Stimulated activated CD8-positive, alpha-beta memory T cell treated with anti-CD3 and anti-CD28 coated beads, Interleukin-12 subunit alpha, Interleukin-12 subunit beta, amount 100 ng/mL, for 1 hour (primary cell): ENCODE data around the gene CYBB.

Experiments used
- DNase-seq: peaks from one replicate; pipeline ENCODE4 v3.0.0-alpha.2; 2020; ENCODE audit warnings: low read depth

Gene CYBB

DNA sequence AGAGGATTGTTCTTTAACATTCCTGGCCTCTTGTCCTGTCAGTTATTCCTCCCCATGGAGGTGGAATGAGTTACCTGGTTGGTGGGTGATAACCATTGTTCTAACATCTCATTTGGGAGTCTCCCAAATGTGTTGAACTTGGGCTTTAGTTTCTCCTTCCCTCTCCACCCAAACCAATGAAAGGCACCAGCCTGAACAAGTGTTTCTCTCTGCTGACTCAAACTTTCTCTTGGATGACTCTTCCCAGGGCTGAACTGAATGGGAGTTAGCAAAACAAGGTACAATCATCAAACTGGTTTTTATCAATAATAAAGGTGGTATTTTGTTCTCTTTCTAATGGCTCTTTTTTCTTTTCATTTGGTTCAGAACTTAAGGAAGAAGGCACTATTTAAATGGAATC, 64.8 kb downstream of the CYBB start:
- no peak for DNase-seq

DNA sequence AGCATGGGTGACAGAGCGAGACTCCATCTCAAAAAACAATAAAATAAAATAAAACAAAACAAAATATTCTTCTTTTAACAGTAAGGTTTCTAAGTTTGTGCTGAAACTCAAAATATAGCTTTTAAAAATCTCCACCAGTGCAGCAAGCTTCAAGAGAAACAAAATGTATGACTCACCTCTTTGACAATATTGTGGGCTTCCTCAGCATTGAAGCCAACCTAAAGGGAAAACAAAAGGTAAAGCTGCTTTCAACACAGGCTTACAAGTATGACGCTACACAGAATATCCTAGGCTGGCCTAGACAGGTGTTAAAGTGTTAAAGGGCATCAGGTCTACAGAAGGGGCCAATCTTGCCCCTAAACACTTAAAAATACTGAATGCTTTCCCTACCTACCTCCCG, 66.3 kb downstream of the CYBB start:
- no peak for DNase-seq

DNA sequence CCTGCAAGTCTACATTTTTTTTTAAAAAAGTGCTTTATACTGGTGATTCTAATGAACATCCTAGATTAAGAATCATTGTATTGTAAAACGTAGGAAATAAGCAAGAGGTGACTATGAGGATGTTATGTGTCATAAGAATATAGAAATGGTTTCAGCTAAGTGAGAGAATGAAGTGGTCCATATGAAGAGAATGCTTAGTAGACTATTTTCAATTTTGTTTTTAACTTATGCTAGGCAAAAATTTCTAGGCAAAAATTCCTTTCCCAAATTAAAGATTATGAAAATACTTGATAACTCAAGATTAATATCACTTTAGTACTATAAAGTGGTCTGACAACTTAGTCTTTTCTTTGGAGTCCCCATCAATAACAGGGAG, 66.7 kb downstream of the CYBB start:
- DNase-seq: no peak

DNA sequence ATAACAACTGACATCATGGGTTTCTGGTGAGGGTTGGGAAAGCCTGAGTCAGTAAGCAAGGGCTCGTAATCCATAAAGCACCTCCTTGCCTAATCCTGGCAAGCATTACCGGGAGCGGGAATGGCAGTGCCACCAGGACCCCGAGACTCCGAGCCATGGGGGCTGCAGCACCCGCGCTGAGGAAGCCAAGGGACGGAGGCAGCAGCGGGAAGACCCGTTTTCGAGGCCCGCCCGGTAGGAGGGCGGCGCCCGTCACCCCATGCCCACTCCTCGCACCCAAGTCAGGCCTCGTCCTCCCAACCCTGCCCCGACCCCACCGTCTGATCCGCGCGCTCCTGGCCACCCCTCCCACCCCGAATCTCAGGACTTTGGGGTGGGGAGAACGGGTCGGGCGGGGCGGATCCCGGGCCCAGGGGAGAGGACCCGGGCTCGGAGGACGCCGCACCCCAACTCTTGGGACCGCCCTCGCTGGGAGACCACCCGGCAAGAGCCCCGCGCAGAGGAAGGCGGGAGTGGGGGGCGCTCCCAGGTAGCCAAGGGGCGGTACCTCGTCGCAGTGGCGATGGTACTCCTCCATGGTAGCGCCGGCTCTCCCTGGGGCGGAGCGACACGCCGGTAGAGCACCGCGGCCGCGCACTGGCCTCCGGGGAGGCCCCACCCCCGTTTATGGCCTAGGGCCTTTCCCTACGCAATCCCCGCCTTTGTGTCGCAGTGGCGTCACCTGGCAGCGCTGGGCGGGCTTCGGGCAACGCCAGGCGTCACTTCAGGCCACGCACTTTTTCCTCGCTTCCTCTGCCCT, 67.3 kb downstream of the CYBB start, which contains the start of gene DYNLT3:
TSS of gene DYNLT3 (minus strand) at position 638 of the 799 bp plus-strand sequence. CDS start at position 577, 61 bp downstream.
- peak; percentile 58 for DNase-seq

DNA sequence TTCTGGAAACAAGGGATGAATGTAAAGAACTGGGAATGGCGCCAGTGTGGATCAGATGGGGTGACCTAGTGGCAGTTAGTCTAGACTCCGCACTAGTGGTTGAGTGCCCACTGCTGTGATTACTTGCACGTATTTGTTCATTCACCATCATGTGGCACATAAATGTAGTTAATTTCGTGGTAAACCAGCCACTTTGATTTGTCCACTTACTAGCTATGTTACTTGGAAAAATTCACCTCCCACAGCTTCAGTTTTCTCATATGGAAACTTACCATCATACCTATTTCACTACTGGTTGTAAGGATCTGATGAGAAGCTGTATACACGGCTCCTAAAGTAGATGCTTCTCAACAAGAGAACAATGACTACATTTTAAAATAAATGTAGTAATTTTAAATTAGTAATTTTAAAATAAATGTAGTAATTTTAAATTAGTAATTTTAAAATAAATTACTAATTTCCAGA, 67.9 kb downstream of the CYBB start:
- no peak for DNase-seq

DNA sequence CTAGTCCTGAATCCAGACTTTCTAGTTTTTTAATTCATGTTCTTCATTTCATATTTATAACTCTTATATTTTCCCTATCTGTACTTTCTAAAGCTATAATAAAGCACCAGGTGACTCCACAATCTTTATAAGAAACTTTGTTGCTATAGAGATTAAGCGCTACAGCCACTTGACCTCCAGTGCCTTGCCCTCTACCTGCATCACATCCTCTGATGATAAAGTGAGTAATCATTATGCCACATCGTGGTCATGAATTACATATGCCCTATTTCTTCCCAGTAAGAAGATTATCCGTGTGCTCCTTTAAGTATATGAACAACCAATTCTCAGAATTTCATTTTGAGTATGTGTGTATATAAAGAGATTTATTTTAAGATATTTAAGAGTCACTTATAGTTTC, 74.3 kb downstream of the CYBB start:
- DNase-seq: no peak

DNA sequence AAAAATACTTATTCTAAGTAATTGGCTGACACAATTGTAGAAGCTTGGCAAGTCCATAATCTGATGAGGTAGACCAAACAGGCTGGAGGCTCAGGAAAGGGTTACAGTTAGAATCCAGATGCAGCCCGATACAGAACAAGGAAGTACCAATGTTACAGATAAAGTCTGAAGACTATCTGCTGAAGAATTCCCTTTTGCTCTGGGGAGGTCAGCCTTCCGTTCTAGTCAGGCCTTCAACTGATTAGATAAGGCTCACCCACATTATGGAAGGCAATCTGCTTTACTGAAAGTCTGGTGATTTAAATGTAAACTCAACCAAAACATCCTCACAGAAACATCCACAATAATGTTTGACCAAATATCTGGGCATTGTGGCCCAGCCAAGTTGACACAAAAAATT, 74.9 kb downstream of the CYBB start:
- DNase-seq: no peak

DNA sequence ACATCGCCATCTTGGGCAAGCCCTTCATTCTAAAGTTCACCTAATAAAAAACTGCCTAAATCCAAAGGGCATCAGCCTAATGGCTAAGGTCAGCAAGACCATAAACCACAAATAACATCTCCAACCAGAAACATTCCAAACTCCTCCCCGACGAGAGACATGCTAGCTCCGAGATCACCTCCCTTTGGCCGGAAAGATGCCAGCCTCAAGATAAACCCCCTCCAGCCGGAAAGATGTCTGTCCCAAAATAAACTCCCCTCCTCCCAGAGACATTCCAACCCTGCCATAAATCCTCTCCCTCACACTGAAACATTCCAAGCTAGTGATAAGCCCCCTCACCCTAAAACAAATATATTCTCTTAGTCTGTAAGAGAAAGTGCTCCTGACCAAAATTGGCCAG, 80.9 kb downstream of the CYBB start:
- no peak for DNase-seq

DNA sequence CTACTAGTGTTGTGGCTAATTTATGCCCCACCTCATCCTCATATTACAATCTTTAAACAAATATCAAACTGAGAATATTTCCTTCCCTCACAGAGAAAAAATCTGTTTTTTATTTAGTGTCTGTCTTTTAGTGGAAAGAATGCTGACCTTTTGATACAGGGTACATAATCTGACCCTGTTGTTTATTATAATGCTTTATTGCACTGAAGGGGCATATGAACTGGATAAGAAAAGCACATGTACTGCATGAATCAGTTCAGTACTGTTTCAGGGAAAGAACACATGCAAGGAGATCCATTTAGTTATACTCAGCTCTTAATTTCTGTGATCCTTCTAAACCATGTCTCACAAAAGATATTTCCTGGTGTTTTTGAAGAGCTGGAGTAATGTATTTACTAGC, 83.0 kb downstream of the CYBB start:
- DNase-seq: no peak
